K562 (cell line): ENCODE results near the gene GPR152. TPM values are rescaled to one million over a fixed set of nuclear protein-coding genes. Genes with fewer than 3 reads are reported as not detected.

ENCODE experiments used
- BRD9 ChIP-seq: fragments of 450-650 bp; IDR thresholded peaks from 2 replicates; pipeline ENCODE4 v1.6.1; 2018; ENCODE audit warnings: low read depth; ENCODE audit not compliant: partially characterized antibody
- BRF1 ChIP-seq: IDR thresholded peaks from 3 replicates; pipeline ENCODE4 v1.6.1; 2011; ENCODE audit warnings: borderline replicate concordance, mild to moderate bottlenecking; ENCODE audit not compliant: insufficient read length; ENCODE audit errors: extremely low read depth
- CBFA2T2 ChIP-seq: fragments of 450-650 bp; conservative IDR thresholded peaks from 2 replicates; pipeline ENCODE4 v1.6.1; 2017; ENCODE audit warnings: mild to moderate bottlenecking
- NEUROD1 ChIP-seq: fragments of 150-350 bp; IDR thresholded peaks from 2 replicates; pipeline ENCODE4 v1.6.1; 2014; ENCODE audit warnings: borderline replicate concordance, low read length, low read depth; ENCODE audit not compliant: partially characterized antibody
- STAT5A ChIP-seq: IDR thresholded peaks from 2 replicates; pipeline ENCODE4 v1.6.1; 2012; ENCODE audit warnings: low read length, inconsistent platforms, borderline replicate concordance
- ZNF253 ChIP-seq: fragments of 250-450 bp; sonication (Bioruptor Pico); conservative IDR thresholded peaks from 2 replicates; pipeline ENCODE4 v1.6.1; 2021; ENCODE audit warnings: mild to moderate bottlenecking
- polyA plus RNA-seq, 8 experiments: library from polyadenylated mRNA; depleted of rRNA in 4 of 8; stranded (reverse) in 5 of 8; unstranded in 3 of 8; fragments of >200 nt; fragmentation: Nextera tagmentation in 2 of 8; fragmentation: Illumina TruSeq in 1 of 8; extraction: Ambion mirVana in 2 of 8; extraction: Trizol in 1 of 8; gene quantifications; 2 replicates each; pipeline versions ENCODE4 v1.2.1 to v1.2.3, GENCODE V29; 2011 to 2014; ENCODE audit warnings: inconsistent platforms in 1 of 8, missing spikeins in 1 of 8
- total RNA-seq, 7 experiments: library from RNA; depleted of rRNA in 6 of 7; stranded (reverse); fragments of >200 nt in 6 of 7; fragmentation: Illumina TruSeq in 2 of 7; extraction: Trizol in 2 of 7; gene quantifications; 2 replicates each; pipeline versions ENCODE4 v1.2.1 to v1.2.3, GENCODE V29; 2011 to 2021; ENCODE audit warnings: low replicate concordance in 1 of 7
- TF ChIP-seq, protein P1 (sequence below), 2 experiments: fragments of 450-650 bp; IDR thresholded peaks; 2 replicates each; pipeline ENCODE4 v1.6.1; 2016; ENCODE audit warnings: mild to moderate bottlenecking in 2 of 2, borderline replicate concordance in 1 of 2, low read depth in 1 of 2, moderate library complexity in 1 of 2
- TF ChIP-seq, protein P2 (sequence below), 3 experiments: fragments of 200-800 bp in 1 of 3; fragments of 250-450 bp in 1 of 3; fragments of 450-650 bp in 1 of 3; sonication (Bioruptor Pico) in 1 of 3; sonication (Bioruptor generic) in 1 of 3; formaldehyde crosslinking in 1 of 3; IDR thresholded peaks; 2 replicates each; pipeline versions ENCODE4 v1.6.1 to v1.8.0; 2016 to 2022; ENCODE audit warnings: mild to moderate bottlenecking in 2 of 3, missing genetic modification characterization in 2 of 3, missing compliant biosample characterization in 1 of 3, moderate library complexity in 1 of 3
- TF ChIP-seq, protein P3 (sequence below): sonication (generic); formaldehyde crosslinking; IDR thresholded peaks from 2 replicates; pipeline ENCODE4 v1.8.1; 2023; ENCODE audit warnings: missing genetic modification reagents, mild to moderate bottlenecking, borderline replicate concordance

Gene GPR152
- total and polyA plus RNA-seq, 9 of the 15 experiments (the other 6 are each of a cell fraction or from before 2014, with no cell fraction given), result not detected

DNA sequence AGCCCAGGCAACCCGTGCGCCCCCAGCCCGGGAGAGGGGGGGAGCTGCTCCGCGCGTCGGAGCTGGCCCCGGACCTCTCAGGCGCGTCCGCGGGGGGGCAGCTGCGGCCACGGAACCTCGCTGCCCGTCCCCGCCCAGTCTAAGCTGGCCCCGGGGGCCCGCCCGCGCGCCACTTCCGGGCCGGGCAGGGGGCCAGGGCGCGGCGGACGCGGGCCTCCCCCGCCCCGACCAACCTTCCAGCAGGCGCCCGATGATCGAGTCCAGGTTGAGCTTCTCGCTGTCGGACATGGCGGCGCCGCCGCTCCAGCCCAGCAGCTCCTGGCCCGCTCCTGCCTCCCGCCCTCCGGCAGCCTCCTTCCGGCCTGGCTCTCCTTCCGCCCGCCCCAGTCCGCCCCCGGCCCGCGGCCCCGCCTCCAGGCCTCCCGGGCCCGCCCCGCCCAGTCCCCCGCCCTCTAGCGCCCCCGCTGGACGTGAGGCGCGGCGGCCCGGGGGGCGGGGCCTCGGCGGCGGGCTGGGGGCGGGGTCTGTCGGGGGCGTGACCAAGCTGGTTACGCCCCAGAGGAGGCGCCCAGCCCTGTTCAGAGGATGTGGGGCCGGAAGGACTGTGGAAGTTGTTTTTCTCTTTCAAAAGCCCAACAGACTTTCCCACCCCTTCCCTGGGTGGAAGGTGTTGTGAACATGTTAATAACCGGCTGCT lies 50.9 kb downstream of the GPR152 start, which contains the start of gene PPP1CA (continued):
- TF ChIP-seq BRF1, result no peak
- TF ChIP-seq STAT5A, result no peak
- TF ChIP-seq CBFA2T2, result no peak
- TF ChIP-seq, protein P1, sequence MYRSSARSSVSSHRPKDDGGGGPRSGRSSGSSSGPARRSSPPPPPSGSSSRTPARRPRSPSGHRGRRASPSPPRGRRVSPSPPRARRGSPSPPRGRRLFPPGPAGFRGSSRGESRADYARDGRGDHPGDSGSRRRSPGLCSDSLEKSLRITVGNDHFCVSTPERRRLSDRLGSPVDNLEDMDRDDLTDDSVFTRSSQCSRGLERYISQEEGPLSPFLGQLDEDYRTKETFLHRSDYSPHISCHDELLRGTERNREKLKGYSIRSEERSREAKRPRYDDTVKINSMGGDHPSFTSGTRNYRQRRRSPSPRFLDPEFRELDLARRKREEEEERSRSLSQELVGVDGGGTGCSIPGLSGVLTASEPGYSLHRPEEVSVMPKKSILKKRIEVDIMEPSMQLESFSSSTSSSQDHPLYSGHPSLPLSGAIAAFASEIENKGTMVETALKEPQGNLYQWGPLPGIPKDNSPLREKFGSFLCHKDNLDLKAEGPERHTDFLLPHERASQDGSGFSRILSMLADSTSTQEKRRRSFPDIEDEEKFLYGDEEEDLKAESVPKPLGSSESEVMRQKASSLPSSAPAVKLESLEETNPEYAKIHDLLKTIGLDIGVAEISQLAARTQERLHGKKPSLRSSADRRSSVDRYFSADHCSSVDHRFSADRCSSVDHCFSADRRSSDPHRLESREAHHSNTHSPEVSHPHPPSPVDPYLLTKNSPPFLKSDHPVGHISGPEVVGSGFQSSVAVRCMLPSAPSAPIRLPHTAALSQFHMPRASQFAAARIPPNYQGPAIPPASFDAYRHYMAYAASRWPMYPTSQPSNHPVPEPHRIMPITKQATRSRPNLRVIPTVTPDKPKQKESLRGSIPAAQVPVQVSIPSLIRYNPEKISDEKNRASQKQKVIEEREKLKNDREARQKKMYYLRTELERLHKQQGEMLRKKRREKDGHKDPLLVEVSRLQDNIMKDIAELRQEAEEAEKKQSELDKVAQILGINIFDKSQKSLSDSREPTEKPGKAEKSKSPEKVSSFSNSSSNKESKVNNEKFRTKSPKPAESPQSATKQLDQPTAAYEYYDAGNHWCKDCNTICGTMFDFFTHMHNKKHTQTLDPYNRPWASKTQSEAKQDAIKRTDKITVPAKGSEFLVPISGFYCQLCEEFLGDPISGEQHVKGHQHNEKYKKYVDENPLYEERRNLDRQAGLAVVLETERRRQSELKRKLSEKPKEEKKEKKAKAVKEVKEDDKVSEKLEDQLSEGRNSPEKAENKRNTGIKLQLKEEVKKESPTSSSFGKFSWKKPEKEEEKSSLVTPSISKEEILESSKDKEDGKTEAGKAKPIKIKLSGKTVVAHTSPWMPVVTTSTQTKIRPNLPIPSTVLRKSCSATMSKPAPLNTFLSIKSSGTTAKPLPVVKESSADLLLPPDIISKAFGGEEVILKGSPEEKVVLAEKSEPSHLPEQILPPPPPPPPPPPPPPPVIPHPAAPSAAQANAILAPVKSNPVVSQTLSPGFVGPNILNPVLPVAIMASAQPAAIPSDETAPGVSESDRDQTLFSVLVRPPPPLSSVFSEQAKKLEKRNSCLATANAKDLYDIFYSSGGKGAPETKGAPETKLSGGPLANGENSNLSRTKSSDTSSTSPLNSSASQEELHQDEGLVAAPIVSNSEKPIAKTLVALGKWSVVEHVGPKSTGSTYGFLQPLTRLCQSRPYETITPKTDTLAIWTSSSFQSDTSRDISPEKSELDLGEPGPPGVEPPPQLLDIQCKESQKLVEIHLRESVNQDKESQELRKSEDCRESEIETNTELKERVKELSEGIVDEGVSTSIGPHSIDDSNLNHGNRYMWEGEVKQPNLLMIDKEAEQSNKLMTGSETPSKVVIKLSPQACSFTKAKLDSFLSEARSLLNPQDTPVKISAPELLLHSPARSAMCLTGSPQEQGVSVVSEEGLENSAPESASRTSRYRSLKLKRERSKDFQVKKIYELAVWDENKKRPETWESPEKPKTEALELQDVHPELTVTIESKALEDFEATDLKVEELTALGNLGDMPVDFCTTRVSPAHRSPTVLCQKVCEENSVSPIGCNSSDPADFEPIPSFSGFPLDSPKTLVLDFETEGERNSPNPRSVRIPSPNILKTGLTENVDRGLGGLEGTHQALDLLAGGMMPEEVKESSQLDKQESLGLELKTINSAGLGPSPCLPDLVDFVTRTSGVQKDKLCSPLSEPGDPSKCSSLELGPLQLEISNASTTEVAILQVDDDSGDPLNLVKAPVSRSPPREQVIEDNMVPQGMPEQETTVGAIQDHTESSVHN (IDR thresholded peaks at IDR 0.05; ENCODE audit: borderline replicate concordance in 1 of 2, low read depth in 1 of 2), result no peak
- TF ChIP-seq, protein P2, sequence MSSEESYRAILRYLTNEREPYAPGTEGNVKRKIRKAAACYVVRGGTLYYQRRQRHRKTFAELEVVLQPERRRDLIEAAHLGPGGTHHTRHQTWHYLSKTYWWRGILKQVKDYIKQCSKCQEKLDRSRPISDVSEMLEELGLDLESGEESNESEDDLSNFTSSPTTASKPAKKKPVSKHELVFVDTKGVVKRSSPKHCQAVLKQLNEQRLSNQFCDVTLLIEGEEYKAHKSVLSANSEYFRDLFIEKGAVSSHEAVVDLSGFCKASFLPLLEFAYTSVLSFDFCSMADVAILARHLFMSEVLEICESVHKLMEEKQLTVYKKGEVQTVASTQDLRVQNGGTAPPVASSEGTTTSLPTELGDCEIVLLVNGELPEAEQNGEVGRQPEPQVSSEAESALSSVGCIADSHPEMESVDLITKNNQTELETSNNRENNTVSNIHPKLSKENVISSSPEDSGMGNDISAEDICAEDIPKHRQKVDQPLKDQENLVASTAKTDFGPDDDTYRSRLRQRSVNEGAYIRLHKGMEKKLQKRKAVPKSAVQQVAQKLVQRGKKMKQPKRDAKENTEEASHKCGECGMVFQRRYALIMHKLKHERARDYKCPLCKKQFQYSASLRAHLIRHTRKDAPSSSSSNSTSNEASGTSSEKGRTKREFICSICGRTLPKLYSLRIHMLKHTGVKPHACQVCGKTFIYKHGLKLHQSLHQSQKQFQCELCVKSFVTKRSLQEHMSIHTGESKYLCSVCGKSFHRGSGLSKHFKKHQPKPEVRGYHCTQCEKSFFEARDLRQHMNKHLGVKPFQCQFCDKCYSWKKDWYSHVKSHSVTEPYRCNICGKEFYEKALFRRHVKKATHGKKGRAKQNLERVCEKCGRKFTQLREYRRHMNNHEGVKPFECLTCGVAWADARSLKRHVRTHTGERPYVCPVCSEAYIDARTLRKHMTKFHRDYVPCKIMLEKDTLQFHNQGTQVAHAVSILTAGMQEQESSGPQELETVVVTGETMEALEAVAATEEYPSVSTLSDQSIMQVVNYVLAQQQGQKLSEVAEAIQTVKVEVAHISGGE (CRISPR knock-in tag; IDR thresholded peaks at IDR 0.05), result peak in 1 of 3 experiments; percentile 90; a peak in 4 of 6 replicates
- TF ChIP-seq BRD9, result no peak
- TF ChIP-seq NEUROD1, result no peak
- TF ChIP-seq, protein P3, sequence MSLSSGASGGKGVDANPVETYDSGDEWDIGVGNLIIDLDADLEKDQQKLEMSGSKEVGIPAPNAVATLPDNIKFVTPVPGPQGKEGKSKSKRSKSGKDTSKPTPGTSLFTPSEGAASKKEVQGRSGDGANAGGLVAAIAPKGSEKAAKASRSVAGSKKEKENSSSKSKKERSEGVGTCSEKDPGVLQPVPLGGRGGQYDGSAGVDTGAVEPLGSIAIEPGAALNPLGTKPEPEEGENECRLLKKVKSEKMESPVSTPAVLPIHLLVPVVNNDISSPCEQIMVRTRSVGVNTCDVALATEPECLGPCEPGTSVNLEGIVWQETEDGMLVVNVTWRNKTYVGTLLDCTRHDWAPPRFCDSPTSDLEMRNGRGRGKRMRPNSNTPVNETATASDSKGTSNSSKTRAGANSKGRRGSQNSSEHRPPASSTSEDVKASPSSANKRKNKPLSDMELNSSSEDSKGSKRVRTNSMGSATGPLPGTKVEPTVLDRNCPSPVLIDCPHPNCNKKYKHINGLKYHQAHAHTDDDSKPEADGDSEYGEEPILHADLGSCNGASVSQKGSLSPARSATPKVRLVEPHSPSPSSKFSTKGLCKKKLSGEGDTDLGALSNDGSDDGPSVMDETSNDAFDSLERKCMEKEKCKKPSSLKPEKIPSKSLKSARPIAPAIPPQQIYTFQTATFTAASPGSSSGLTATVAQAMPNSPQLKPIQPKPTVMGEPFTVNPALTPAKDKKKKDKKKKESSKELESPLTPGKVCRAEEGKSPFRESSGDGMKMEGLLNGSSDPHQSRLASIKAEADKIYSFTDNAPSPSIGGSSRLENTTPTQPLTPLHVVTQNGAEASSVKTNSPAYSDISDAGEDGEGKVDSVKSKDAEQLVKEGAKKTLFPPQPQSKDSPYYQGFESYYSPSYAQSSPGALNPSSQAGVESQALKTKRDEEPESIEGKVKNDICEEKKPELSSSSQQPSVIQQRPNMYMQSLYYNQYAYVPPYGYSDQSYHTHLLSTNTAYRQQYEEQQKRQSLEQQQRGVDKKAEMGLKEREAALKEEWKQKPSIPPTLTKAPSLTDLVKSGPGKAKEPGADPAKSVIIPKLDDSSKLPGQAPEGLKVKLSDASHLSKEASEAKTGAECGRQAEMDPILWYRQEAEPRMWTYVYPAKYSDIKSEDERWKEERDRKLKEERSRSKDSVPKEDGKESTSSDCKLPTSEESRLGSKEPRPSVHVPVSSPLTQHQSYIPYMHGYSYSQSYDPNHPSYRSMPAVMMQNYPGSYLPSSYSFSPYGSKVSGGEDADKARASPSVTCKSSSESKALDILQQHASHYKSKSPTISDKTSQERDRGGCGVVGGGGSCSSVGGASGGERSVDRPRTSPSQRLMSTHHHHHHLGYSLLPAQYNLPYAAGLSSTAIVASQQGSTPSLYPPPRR (CRISPR knock-in tag), result no peak
- no peak for TF ChIP-seq ZNF253 (CRISPR knock-in tag)
